Fibroblast of villous mesenchyme (primary cell): ENCODE data around the gene TMEM140. TPM values are rescaled to one million over a fixed set of nuclear protein-coding genes. Genes with fewer than 3 reads are reported as not detected.

ENCODE experiments used
- DNase-seq: peaks from one replicate; pipeline ENCODE4 v3.0.0-alpha.2; 2010; ENCODE audit warnings: low read depth
- H3K4me3 ChIP-seq: 2 replicates; pipeline ENCODE4 v1.5.1; 2011; ENCODE audit warnings: low read depth, mild to moderate bottlenecking, low read length
- small RNA-seq: library from RNA; depleted of rRNA; stranded (forward); fragments of <200 nt; gene quantifications from one replicate; pipeline ENCODE3, GENCODE V24; 2012
- total RNA-seq: library from RNA; depleted of rRNA; stranded (reverse); fragments of >200 nt; gene quantifications from 2 replicates; pipeline ENCODE4 v1.2.3, GENCODE V29; 2012
- TF ChIP-seq, protein P1 (sequence below): IDR thresholded peaks from 2 replicates; pipeline ENCODE4 v1.5.1; 2012; ENCODE audit warnings: low read depth, mild to moderate bottlenecking, low read length; ENCODE audit not compliant: insufficient read depth

Gene TMEM140
- total RNA-seq, 1 donor, result 5.2 TPM

DNA sequence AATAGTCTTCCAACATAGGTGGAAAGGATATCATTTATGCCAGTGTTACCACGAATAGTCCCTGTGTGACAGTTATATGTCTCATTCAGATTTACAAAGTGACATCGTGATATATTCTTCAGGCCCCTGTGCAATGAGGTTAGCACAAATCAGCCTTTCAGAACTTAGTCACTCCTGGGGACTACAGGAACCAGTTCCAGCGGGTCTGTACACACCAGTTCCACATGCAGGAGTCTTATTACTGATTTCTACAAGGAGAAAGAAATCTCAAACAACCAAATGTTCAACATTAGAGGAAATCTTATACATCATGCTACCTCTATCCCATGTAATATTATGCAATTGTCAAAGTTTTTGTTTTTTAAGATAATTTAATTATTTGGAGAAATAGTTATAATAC lies 67.8 kb downstream of the TMEM140 start:
- H3K4me3 ChIP-seq, result no peak overlapping the region
- no peak for DNase-seq
- TF ChIP-seq, protein P1, sequence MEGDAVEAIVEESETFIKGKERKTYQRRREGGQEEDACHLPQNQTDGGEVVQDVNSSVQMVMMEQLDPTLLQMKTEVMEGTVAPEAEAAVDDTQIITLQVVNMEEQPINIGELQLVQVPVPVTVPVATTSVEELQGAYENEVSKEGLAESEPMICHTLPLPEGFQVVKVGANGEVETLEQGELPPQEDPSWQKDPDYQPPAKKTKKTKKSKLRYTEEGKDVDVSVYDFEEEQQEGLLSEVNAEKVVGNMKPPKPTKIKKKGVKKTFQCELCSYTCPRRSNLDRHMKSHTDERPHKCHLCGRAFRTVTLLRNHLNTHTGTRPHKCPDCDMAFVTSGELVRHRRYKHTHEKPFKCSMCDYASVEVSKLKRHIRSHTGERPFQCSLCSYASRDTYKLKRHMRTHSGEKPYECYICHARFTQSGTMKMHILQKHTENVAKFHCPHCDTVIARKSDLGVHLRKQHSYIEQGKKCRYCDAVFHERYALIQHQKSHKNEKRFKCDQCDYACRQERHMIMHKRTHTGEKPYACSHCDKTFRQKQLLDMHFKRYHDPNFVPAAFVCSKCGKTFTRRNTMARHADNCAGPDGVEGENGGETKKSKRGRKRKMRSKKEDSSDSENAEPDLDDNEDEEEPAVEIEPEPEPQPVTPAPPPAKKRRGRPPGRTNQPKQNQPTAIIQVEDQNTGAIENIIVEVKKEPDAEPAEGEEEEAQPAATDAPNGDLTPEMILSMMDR, result no peak

Small RNA genes lying within 50 kb of the gene (small RNA-seq; reads per million reads assigned to genes)
- gene MIR6509, result 0.28 reads per million

Other genes with a start within 250 kb of the TMEM140 start
- gene AGBL3, start 161.6 kb upstream of the TMEM140 start, total RNA-seq, result 1.3 and 1.6 TPM in 2 replicates
- 32.5 and 34.1 TPM in 2 replicates for gene CYREN, start 22.6 kb downstream of the TMEM140 start, total RNA-seq
- 4.3 and 5.8 TPM in 2 replicates for gene WDR91, start 63.5 kb downstream of the TMEM140 start, total RNA-seq
- gene STRA8, start 85.8 kb downstream of the TMEM140 start, total RNA-seq, result not detected in 2 replicates